ENCODE measurements around the gene SETDB1.

SETDB1 gene

DNA sequence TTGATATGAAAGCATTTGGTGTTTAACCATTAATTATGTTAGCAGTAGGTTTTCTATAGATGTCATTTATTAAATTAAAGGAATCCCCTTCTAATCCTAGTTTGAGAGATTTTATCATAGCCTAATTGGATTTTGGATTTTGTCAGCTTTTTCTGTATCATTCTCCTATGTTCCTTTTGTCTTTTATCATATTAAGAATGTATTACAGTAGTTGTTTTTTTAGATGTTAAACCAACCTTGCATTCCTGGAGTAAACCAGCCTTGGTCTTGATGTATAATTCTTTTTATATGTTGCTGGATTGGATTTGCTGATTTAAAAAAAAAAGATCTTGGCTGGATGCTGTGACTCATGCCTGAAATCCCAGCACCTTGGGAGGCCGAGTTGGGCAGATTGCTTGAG, 5.6 kb downstream of the SETDB1 start:
- DNase-seq (ENCODE audit: low spot score), result peak; percentile 7

- DNase-seq (ENCODE audit: low spot score), result no peak
Measured at GRCh38 chr1:150944856-150945255, 18.7 kb downstream of the SETDB1 start.

- DNase-seq (ENCODE audit: low spot score), result no peak
Measured at GRCh38 chr1:150954708-150955107, 28.5 kb downstream of the SETDB1 start.

- no peak for DNase-seq (ENCODE audit: low spot score)
Measured at GRCh38 chr1:150955280-150955679, 29.1 kb downstream of the SETDB1 start.

DNA sequence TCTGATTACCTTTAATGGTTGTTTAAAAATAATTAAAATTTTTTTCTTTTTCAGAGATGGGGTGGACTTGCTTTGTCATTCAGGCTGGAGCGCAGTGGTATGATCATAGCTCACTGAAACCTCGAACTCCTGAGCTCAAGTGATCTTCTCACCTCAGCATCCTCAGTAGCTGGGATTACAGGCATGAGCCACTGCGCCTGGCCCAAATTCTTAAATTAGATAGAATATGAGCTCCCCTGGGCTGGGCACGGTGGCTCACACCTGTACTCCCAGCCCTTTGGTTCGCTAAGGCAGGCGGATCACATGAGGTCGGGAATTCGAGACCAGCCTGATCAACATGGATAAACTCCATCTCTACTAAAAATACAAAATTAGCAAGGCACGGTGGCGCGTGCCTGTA, 31.5 kb downstream of the SETDB1 start:
- no peak for DNase-seq (ENCODE audit: low spot score)

- no peak for DNase-seq (ENCODE audit: low spot score)
Measured at GRCh38 chr1:150960646-150961045, 34.5 kb downstream of the SETDB1 start.

- DNase-seq (ENCODE audit: low spot score), result no peak
Measured at GRCh38 chr1:150961756-150962155, 35.6 kb downstream of the SETDB1 start.

- no peak for DNase-seq (ENCODE audit: low spot score)
Measured at GRCh38 chr1:150963321-150964163, 37.4 kb downstream of the SETDB1 start.

- no peak for DNase-seq (ENCODE audit: low spot score)
Measured at GRCh38 chr1:150964164-150964489, 38.0 kb downstream of the SETDB1 start.

DNA sequence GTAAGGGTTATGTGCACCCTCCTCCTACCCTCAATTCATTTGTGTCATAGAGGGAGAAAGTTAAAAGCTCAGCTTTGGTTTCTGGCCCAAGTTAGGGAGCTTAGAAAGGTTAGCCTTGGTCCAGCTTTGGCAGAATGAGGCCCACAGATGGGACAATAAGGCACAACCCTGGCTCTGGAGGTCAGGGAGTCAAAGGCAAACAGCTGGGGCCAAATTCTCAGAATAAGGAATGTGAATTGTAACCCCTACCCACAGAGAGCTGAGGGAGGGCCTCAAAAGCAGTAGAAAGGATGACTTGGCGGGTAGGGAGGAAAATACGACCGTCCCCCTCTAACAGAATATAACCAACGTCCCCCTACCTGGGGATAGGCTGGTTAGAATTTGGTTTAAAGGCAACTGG, 39.4 kb downstream of the SETDB1 start:
- DNase-seq (ENCODE audit: low spot score), result no peak

- no peak for DNase-seq (ENCODE audit: low spot score)
Measured at GRCh38 chr1:150966011-150966410, 39.8 kb downstream of the SETDB1 start.

GRCh38 chr1:150967936-150968335, 41.8 kb downstream of the SETDB1 start:
- DNase-seq (ENCODE audit: low spot score), result no peak

DNA sequence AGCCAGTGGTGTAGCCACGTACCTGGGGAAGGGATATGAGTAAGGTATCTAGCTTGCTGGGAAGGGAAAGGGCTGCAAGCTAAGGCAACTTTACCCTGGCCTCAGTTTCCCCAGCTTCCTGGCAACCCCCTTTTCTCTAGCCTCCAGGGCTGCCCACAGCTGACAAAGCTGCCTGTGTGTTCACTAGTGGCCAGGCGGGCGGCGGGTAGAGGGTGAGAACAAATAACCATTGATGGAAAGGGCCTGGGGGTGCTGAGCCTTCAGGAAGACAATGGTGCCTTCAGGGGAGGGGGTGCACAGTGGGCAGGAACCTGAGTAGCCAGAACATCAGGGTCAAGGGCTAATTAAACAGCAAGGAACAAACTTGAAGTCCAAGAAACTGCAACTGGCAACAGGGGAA, 42.3 kb downstream of the SETDB1 start:
- no peak for DNase-seq (ENCODE audit: low spot score)

- DNase-seq (ENCODE audit: low spot score), result no peak
Measured at GRCh38 chr1:150969626-150970025, 43.5 kb downstream of the SETDB1 start.

- DNase-seq (ENCODE audit: low spot score), result no peak
Measured at GRCh38 chr1:150970808-150971582, 44.8 kb downstream of the SETDB1 start.

DNA sequence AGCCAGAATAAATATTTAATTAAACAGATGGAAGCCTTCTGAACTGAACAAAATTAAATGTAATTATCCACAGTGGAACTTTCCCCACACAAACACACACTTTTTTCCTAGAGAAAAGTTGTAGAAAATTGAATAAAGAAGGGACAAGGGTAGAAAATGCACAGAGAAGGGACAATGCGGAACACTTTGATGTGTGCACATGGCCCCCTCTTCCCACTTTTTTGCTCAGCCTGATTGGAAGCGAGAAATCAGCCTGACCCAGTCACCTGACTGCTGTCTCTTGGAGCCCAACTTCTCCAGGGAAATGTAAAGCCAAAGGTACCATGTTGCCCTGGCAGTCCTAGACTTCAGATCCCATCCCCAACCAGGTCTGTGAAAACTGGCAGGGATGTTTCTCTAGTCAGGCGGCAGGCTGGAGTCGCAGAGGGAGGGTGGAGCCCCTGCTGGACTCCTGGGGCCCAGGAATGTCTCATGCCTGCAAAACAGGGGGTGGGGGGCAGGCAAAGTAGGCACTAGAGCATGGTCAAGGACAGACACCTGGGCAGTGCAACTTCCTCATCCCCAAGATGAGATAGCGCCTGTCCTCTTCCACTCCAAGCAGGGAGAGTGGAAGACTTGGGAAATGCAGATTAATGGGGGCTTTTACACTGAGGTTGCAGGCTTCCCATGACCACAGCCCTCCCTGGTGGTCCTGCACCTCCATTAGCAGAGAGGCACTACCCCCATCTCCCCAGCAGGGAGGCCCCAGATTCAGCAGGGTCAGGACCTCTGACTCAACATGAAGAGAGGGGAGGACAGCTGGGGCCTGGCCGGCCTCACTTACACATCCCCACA, 45.6 kb downstream of the SETDB1 start:
- no peak for DNase-seq (ENCODE audit: low spot score)

DNA sequence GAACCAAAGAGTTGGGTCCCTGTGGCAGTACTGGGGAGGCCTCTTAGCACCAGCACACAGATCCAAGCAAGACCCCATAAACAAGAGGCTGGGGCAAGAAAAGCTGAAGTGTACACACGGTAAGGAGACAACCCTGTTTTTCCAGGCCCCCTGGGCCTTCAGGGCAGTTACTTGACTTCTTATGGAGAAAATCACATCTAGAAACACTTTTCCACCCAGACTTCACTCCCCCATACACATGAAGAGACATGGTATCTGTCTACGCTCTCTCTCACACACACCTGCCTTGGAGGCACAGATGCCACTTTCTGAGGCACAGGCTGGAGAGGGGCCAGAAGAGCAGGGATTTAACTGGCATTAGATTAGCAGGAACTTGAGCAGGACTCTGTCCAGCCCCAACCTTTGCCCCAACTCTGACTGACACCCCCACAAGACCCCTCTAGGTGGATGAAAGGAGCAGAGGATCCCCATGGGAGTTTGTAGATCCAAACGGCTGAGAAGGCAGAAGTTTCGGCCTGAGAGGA, 46.3 kb downstream of the SETDB1 start:
- no peak for DNase-seq (ENCODE audit: low spot score)

GRCh38 chr1:150973258-150973835, 47.2 kb downstream of the SETDB1 start:
- DNase-seq (ENCODE audit: low spot score), result no peak

DNA sequence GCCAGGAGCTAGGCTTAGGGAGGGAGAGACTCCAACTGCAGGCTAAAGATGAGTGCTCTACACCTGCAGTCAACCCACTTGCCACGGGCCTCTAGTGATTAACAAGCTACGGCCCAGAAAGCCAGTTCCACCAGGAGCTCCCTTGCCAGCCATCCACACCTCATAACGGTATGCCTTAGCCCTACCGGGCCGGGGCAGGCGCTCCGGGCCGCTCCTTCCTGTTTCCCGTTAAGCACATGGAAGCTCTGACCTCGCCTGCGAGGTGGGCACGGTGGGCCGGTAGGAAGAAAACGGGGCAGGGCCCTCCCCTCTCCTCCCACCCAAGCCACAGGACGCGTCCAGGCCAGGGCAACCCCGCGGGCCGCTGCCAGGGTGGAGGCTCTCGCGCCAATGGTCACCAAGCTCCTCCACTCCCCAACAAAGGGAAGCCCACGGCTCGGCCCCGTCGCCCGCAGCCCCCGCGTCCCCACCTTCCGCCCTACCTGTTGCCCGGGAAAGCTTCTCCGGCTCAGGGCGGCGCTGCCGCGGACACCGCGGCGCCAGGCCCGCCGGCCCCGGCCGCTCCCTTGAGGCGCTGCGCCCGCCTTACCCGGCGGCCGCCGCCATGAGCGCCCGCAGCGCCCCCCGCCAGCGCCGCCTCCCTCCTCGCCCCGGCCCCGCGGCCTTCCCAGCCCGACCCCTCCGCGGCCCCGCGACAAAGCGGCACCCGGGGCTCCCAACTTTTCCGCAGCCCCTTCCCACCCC, 47.8 kb downstream of the SETDB1 start:
- DNase-seq (ENCODE audit: low spot score), result peak; percentile 26

DNA sequence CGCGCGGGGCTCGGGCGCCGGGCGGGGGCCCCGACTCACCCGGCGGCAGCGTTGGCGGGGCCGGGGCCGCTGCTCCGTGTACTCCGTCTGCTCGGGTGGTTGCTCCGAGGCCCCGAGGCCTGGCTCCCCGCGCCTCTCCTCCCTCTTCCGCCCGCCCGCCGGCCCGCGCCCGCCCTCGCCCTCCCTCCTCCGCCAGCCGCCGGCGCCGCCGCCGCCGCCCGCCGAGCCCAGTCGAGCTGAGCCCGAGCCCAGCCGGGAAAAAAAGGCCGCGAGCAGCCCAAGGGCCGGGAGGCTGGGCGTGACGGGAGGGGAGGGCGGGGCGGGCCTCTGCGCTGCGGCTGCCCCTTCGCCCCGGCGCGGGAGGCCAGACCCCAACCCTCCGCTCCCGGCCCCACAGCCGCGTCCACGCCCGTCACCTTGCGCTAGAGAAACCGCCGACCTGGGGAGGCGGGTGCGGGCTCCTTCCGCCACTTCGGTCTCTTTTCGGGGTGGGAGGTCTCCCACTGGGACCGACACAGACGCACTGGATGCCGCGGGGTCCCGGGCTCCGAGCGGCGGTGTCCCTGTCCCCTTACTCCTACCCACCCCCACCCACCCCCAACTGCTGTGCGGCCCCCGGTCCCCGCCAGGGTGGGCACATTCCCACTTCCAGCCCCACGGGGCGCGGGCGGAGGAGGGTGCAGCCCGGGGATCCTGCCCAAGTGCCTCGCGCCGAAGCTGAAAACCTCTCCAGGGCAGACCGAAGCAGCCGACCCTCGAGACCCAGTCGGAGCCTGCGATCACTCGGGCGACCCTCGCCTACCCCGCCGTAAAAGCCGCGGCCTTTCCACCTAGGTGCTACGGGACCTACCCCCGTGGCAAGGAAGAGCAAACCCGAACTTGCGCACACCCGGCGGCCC, 48.7 kb downstream of the SETDB1 start, which contains the start of gene CERS2:
Gene CERS2, minus strand, starts transcription at position 256 of the 899 bp plus-strand sequence. CDS start 5,745 bp downstream, outside the sequence.
- peak; percentile 77 for DNase-seq (ENCODE audit: low spot score)

Measured in CD4-positive, alpha-beta T cell treated with Interleukin-15 for 4 hours (primary cell).